Sigmoid colon (tissue), 4 donors: ENCODE results near the gene KMT2E.

Experiments used
- CTCF ChIP-seq, 4 experiments: fragments of 450-650 bp in 3 of 4; fragments of 200-600 bp in 1 of 4; IDR thresholded peaks; one replicate each; pipeline ENCODE4 v1.5.1; 2016 to 2019; ENCODE audit warnings: antibody characterized with exemption in 4 of 4, mild to moderate bottlenecking in 3 of 4, moderate library complexity in 2 of 4
- POLR2AphosphoS5 ChIP-seq, 4 donors: sonication (generic); formaldehyde crosslinking; IDR thresholded peaks; one replicate each; pipeline ENCODE4 v1.6.1; 2017; ENCODE audit warnings: antibody characterized with exemption in 4 of 4

- no peak for TF ChIP-seq CTCF (IDR thresholded peaks at IDR 0.05)
- TF ChIP-seq POLR2AphosphoS5 (IDR thresholded peaks at IDR 0.05): no peak
Measured at GRCh38 chr7:104984585-104985258, 29.3 kb upstream of the KMT2E start.
